ENCODE measurements around the gene HDAC4.
A peak's percentile ranks its signal among the peaks of the same experiment; 100 is the strongest.

Gene HDAC4

DNA sequence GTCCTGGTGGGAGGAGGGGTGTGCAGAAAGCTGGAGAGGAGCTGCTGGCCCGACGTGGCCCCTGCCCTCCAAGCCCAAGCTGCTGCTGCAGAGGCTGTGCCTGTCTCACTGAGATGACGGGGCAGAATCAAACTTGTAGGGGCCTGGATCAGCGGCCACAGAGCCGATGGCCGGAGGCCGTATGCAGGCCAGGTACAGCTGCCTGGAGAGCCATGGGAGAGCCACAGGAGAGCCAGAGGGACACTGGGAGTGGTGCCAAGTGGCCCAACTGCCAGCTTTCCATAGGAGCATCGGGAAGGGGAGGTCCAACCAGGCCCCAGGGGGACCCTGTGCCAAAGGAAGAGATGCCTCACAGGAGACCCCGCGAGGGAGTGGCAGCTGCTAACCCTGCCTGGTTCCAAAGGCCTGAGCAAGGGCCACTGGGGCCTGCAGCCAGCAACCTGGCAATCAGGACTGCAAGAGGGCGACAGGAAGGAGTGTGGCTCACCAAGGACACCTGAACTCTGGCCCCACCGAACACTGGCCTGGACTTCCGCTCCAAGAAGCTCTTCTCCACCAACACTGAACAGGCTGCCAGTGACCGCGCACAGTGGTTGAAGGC is 70.7 kb downstream of the HDAC4 start:
- in situ Hi-C loops (cut with MboI; ENCODE audit: low sequenced_read_pairs, unreplicated experiment), result no loop called here
- no peak for DNase-seq (ENCODE audit: low spot score)
- TF ChIP-seq, protein P1, sequence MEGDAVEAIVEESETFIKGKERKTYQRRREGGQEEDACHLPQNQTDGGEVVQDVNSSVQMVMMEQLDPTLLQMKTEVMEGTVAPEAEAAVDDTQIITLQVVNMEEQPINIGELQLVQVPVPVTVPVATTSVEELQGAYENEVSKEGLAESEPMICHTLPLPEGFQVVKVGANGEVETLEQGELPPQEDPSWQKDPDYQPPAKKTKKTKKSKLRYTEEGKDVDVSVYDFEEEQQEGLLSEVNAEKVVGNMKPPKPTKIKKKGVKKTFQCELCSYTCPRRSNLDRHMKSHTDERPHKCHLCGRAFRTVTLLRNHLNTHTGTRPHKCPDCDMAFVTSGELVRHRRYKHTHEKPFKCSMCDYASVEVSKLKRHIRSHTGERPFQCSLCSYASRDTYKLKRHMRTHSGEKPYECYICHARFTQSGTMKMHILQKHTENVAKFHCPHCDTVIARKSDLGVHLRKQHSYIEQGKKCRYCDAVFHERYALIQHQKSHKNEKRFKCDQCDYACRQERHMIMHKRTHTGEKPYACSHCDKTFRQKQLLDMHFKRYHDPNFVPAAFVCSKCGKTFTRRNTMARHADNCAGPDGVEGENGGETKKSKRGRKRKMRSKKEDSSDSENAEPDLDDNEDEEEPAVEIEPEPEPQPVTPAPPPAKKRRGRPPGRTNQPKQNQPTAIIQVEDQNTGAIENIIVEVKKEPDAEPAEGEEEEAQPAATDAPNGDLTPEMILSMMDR (IDR thresholded peaks at IDR 0.05; ENCODE audit: borderline replicate concordance, control extremely low read depth, extremely low read depth, insufficient read depth, missing control alignments), result no peak

GRCh38 chr2:239329284-239329971 is 71.4 kb downstream of the HDAC4 start:
- in situ Hi-C loops (cut with MboI; ENCODE audit: low sequenced_read_pairs, unreplicated experiment), result no loop called here
- no peak for DNase-seq (ENCODE audit: low spot score)
- TF ChIP-seq, protein P1 (IDR thresholded peaks at IDR 0.05; ENCODE audit: borderline replicate concordance, control extremely low read depth, extremely low read depth, insufficient read depth, missing control alignments), result no peak

DNA sequence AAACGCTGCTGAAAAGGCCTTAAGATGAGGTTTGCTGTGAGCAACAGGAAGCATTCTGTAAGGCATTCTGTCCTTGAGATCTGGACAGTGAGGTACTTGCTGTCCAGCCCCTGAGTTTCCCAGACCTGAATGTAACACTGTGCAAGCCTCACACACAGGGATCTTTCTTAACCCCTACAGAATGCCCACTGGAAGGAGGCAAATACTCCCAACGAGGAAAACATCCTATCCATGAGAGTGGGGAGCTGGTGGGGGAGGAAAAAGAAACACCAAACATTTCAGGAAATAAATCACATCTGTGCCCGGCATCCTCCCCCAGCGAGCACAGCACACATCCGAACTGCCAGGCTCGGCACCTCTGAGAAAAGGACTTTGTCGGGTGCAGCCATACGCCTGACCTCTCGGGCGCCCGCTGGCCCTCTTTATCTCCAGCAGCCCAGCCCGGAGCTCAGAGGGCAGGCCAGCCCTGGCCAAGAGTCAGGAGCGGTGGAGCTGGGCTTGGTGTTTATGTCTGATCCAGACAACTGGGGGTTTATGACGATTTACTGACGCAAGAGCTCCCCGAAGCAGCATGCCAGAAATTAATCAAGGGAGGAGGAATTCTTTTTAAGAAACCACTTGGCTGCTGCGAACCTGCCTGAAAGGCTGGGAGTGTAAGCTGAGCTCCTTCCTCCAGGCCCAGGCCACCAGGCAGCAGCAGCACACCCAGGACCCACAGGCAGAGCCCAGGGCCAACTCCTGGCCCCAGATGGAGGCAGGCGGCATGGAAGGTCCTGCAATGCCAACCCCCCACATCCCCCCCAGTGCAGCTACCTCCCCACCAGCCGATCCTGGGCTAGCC is 72.2 kb downstream of the HDAC4 start:
- no peak for DNase-seq (ENCODE audit: low spot score)
- TF ChIP-seq, protein P1 (IDR thresholded peaks at IDR 0.05; ENCODE audit: borderline replicate concordance, control extremely low read depth, extremely low read depth, insufficient read depth, missing control alignments), result no peak
- in situ Hi-C loops (cut with MboI; ENCODE audit: low sequenced_read_pairs, unreplicated experiment), result no loop called here

GRCh38 chr2:239327536-239328350 is 73.1 kb downstream of the HDAC4 start:
- no peak for DNase-seq (ENCODE audit: low spot score)
- in situ Hi-C loops (cut with MboI; ENCODE audit: low sequenced_read_pairs, unreplicated experiment), result no loop called here
- TF ChIP-seq, protein P1 (IDR thresholded peaks at IDR 0.05; ENCODE audit: borderline replicate concordance, control extremely low read depth, extremely low read depth, insufficient read depth, missing control alignments), result no peak

- TF ChIP-seq, protein P1 (IDR thresholded peaks at IDR 0.05; ENCODE audit: borderline replicate concordance, control extremely low read depth, extremely low read depth, insufficient read depth, missing control alignments), result no peak
- in situ Hi-C loops (cut with MboI; ENCODE audit: low sequenced_read_pairs, unreplicated experiment), result no loop called here
- peak; percentile 64 for DNase-seq (ENCODE audit: low spot score)
Measured at GRCh38 chr2:239326831-239327535, 73.8 kb downstream of the HDAC4 start.

All from GM13976 (cell line).